Measurements from ENCODE around the gene STK38.
"Not testable (repeated sequence)": the region's sequence is repeated elsewhere in the genome, so short reads cannot be mapped to it uniquely, and the experiment has no call there.

STK38 gene

GRCh38 chr6:36546920-36547645 is at the start of gene STK38:
Gene STK38, minus strand, starts transcription at chr6:36547479. Its CDS starts 7,277 bp downstream, at chr6:36540202.
- DNase-seq: peak; percentile 95

- no peak for DNase-seq
Observed at GRCh38 chr6:36596356-36596755, 49.1 kb upstream of the STK38 start.

- no peak for DNase-seq
Observed at GRCh38 chr6:36594816-36595643, 47.8 kb upstream of the STK38 start.

- DNase-seq: peak; percentile 91 to 94
Observed at GRCh38 chr6:36594029-36594815, 46.9 kb upstream of the STK38 start, which contains the start of gene SRSF3. Gene SRSF3, plus strand, starts transcription at chr6:36594362. Its CDS starts 2,401 bp downstream, at chr6:36596763.

GRCh38 chr6:36593569-36594028 is 46.3 kb upstream of the STK38 start:
- DNase-seq: peak; percentile 57 to 60

- DNase-seq: no peak
Observed at GRCh38 chr6:36592221-36592655, 45.0 kb upstream of the STK38 start.

GRCh38 chr6:36590237-36590636 is 43.0 kb upstream of the STK38 start:
- DNase-seq: no peak

- DNase-seq: not testable (repeated sequence)
Observed at GRCh38 chr6:36589025-36589400, 41.7 kb upstream of the STK38 start.

GRCh38 chr6:36586606-36587005 is 39.3 kb upstream of the STK38 start:
- DNase-seq: no peak

- DNase-seq: no peak
Observed at GRCh38 chr6:36581716-36582115, 34.4 kb upstream of the STK38 start.

- DNase-seq: no peak
Observed at GRCh38 chr6:36580184-36580526, 32.9 kb upstream of the STK38 start.

GRCh38 chr6:36578431-36578830 is 31.2 kb upstream of the STK38 start:
- no peak for DNase-seq

GRCh38 chr6:36578030-36578429 is 30.8 kb upstream of the STK38 start:
- no peak for DNase-seq

GRCh38 chr6:36577301-36577700 is 30.0 kb upstream of the STK38 start:
- DNase-seq: no peak

GRCh38 chr6:36576578-36576977 is 29.3 kb upstream of the STK38 start:
- no peak for DNase-seq

- no peak for DNase-seq
Observed at GRCh38 chr6:36574679-36575078, 27.4 kb upstream of the STK38 start.

- not testable (repeated sequence) for DNase-seq
Observed at GRCh38 chr6:36572353-36573311, 25.4 kb upstream of the STK38 start.

GRCh38 chr6:36571122-36572043 is 24.1 kb upstream of the STK38 start:
- DNase-seq: no peak

- no peak for DNase-seq
Observed at GRCh38 chr6:36570264-36570663, 23.0 kb upstream of the STK38 start.

- no peak for DNase-seq
Observed at GRCh38 chr6:36566418-36566905, 19.2 kb upstream of the STK38 start.

- DNase-seq: no peak
Observed at GRCh38 chr6:36563928-36564284, 16.6 kb upstream of the STK38 start.
